ENCODE results near the gene STAP2. TPM values are rescaled to one million over a fixed set of nuclear protein-coding genes. Genes with fewer than 3 reads are reported as not detected.

Gene STAP2
- total and polyA plus RNA-seq, 9 of the 15 experiments (the other 6 are each of a cell fraction or from before 2014, with no cell fraction given) = 1.2 to 9.8 (median 4.5) TPM

DNA sequence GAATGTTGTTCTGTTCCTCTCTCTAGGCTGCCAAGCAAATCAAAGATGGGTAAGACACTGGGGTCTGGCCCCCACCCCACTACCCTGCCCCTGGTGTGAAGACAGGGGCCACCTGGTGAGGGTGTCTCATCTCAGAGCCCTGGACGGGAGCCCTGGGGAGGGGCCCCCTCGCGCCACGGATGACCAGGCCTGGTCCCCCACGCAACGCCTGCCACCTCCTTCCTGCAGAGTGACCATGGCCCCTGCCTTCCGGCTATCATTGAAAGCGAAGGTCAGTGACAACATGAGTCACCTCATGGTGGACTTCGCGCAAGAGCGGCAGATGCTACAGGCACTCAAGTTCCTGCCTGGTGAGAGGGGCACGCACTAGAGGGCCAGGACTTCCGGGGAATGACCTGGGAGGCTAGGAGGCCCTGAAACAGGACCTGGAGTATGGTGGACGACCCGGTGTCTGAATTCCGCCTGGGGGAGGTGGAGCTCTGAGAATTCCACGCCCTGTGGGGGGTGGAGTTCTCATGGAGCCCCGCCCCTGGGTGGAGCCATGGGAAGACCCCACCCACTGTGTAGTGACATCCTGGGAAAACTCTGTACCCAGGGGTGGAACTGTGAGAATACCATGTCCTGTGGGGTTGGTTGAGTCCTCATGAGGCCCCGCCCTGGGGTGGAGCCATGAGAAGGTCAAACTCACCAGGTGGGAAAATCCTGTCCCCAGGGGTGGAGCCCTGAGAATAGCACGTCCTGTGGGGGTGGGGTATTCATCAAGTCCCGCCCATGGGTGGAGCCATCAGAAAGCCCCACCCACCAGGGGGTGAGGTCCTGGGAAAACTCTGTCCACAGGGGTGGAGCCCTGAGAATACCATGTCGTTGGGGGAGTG, 28.1 kb downstream of the STAP2 start (continued):
- no peak for TF ChIP-seq FOXP4 (CRISPR knock-in tag; IDR thresholded peaks at IDR 0.05; ENCODE audit: borderline replicate concordance)
- peak; percentile 90 for TF ChIP-seq ATF3 (IDR thresholded peaks at IDR 0.05)
- no peak for TF ChIP-seq ATF3 (CRISPR knock-in tag; conservative IDR thresholded peaks at IDR 0.05)
- TF ChIP-seq USF2 (CRISPR knock-in tag; IDR thresholded peaks at IDR 0.05) = no peak
- TF ChIP-seq YY1 (IDR thresholded peaks at IDR 0.05; ENCODE audit: borderline replicate concordance in 1 of 3, control insufficient read depth in 1 of 3, extremely low read depth in 1 of 3, insufficient read depth in 3 of 3, insufficient read length in 1 of 3, insufficient replicate concordance in 2 of 3, low read depth in 1 of 3, low read length in 2 of 3) = peak in 2 of 3 experiments; percentile 4 to 28
- no peak for TF ChIP-seq MTA2 (IDR thresholded peaks at IDR 0.05; ENCODE audit: low read depth)
- TF ChIP-seq ZNF780A (CRISPR knock-in tag; IDR thresholded peaks at IDR 0.05) = no peak
- no peak for TF ChIP-seq ATF6 (CRISPR knock-in tag; IDR thresholded peaks at IDR 0.05)
- TF ChIP-seq, protein P1, sequence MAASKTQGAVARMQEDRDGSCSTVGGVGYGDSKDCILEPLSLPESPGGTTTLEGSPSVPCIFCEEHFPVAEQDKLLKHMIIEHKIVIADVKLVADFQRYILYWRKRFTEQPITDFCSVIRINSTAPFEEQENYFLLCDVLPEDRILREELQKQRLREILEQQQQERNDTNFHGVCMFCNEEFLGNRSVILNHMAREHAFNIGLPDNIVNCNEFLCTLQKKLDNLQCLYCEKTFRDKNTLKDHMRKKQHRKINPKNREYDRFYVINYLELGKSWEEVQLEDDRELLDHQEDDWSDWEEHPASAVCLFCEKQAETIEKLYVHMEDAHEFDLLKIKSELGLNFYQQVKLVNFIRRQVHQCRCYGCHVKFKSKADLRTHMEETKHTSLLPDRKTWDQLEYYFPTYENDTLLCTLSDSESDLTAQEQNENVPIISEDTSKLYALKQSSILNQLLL (CRISPR knock-in tag; IDR thresholded peaks at IDR 0.05; ENCODE audit: borderline replicate concordance) = no peak
- TF ChIP-seq ZNF584 (CRISPR knock-in tag; IDR thresholded peaks at IDR 0.05; ENCODE audit: low read depth) = 0 out of 2 replicates have a peak, but pooled peaks have one; percentile 45
- TF ChIP-seq NR2C2 (CRISPR knock-in tag; IDR thresholded peaks at IDR 0.05) = 0 out of 2 replicates have a peak, but pooled peaks have one; percentile 66
- TF ChIP-seq NR2C2 (tag; IDR thresholded peaks at IDR 0.05) = peak; percentile 72
- peak; percentile 87 for TF ChIP-seq SUPT5H (IDR thresholded peaks at IDR 0.05)
- TF ChIP-seq TGIF2 (CRISPR knock-in tag; IDR thresholded peaks at IDR 0.05) = no peak
- no peak for TF ChIP-seq STAG1 (CRISPR knock-in tag; IDR thresholded peaks at IDR 0.05; ENCODE audit: borderline replicate concordance)
- TF ChIP-seq CHD4 (IDR thresholded peaks at IDR 0.05; ENCODE audit: insufficient read depth, insufficient replicate concordance, low read depth, low read length, poor library complexity, severe bottlenecking) = no peak
